Esophagus (tissue), 2 donors: Measurements from ENCODE around the gene PRSS22. TPM values are rescaled to one million over a fixed set of nuclear protein-coding genes. Genes with fewer than 3 reads are reported as not detected.

Source experiments
- H3K27ac ChIP-seq, 2 donors: one replicate each; pipeline ENCODE4 v1.5.1; 2013; ENCODE audit warnings: low read depth in 2 of 2, mild to moderate bottlenecking in 2 of 2, inconsistent platforms in 1 of 2, low read length in 1 of 2, moderate library complexity in 1 of 2
- H3K27me3 ChIP-seq, 2 donors: one replicate each; pipeline ENCODE4 v1.6.1; 2013; ENCODE audit warnings: low read length in 2 of 2, control low read depth in 1 of 2, mild to moderate bottlenecking in 1 of 2; ENCODE audit not compliant: insufficient read depth in 2 of 2, control insufficient read depth in 1 of 2
- H3K36me3 ChIP-seq, 2 donors: one replicate each; pipeline ENCODE4 v1.6.1; 2013; ENCODE audit warnings: low read length in 1 of 2; ENCODE audit not compliant: control insufficient read depth in 2 of 2, insufficient read depth in 2 of 2
- H3K4me1 ChIP-seq, 2 donors: one replicate each; pipeline ENCODE4 v1.6.1; 2013; ENCODE audit warnings: low read length in 1 of 2; ENCODE audit not compliant: control insufficient read depth in 2 of 2, insufficient read depth in 2 of 2
- H3K4me3 ChIP-seq, 2 donors: one replicate each; pipeline ENCODE4 v1.5.1; 2013; ENCODE audit warnings: low read length in 2 of 2, mild to moderate bottlenecking in 2 of 2, low read depth in 1 of 2, moderate library complexity in 1 of 2
- H3K9me3 ChIP-seq, 2 donors: one replicate each; pipeline ENCODE4 v1.6.1; 2013; ENCODE audit warnings: mild to moderate bottlenecking in 2 of 2, low read depth in 1 of 2, low read length in 1 of 2, moderate library complexity in 1 of 2; ENCODE audit not compliant: control insufficient read depth in 2 of 2, insufficient read depth in 1 of 2
- WGBS, 2 donors: extraction: QIAGEN DNeasy Blood & Tissue Kit; methylation state at CpG; one replicate each; pipeline ENCODE4 v1.1.7; 2013; 5-methylcytosine and 5-hydroxymethylcytosine counted together
- polyA plus RNA-seq, 2 donors: library from polyadenylated mRNA; stranded (reverse); fragments of 200-250 nt; gene quantifications; one replicate each; pipeline ENCODE4 v1.2.3, GENCODE V29; 2013
- donor health status: healthy with polysubstance abuse.
- donor health status: Bipolar disorder and iron deficiency.

The PRSS22 gene
- polyA plus RNA-seq, 2 donors = 109 to 281 TPM

GRCh38 chr16:2840914-2841313 lies 17.1 kb downstream of the PRSS22 start:
- Histone ChIP-seq H3K9me3 (no peaks in the 10 kb centered on the region), H3K27me3 (no peaks in the 10 kb centered on the region), H3K4me1 (peaks cover 3 to 9% of the 10 kb centered on the region in 2 donors), H3K27ac (no peak overlapping the region), H3K4me3 (no peak overlapping the region), H3K36me3 (no peaks in the 10 kb centered on the region)
- WGBS, 2 donors = 77 to 82% methylated on average over 11 to 12 of the region's 12 CpGs

GRCh38 chr16:2839650-2840450 lies 18.1 kb downstream of the PRSS22 start:
- Histone ChIP-seq H3K27ac (no peak overlapping the region), H3K9me3 (no peaks in the 10 kb centered on the region), H3K4me1 (peaks cover 3 to 12% of the 10 kb centered on the region in 2 donors), H3K27me3 (no peaks in the 10 kb centered on the region), H3K36me3 (no peaks in the 10 kb centered on the region), H3K4me3 (no peak overlapping the region)
- 85 to 88% methylated on average over 15 of the region's 15 CpGs for WGBS, 2 donors

GRCh38 chr16:2838928-2839327 lies 19.0 kb downstream of the PRSS22 start:
- H3K9me3 ChIP-seq = no peaks in the 10 kb centered on the region
- H3K27ac ChIP-seq = no peak overlapping the region
- H3K27me3 ChIP-seq = no peaks in the 10 kb centered on the region
- no peak overlapping the region for H3K4me3 ChIP-seq
- 4 to 8% methylated on average over 12 of the region's 12 CpGs for WGBS, 2 donors
- peaks cover 3 to 12% of the 10 kb centered on the region in 2 donors for H3K4me1 ChIP-seq
- no peaks in the 10 kb centered on the region for H3K36me3 ChIP-seq

- WGBS, 2 donors = 68 to 74% methylated on average over 13 of the region's 13 CpGs
- Histone ChIP-seq H3K27ac (no peak overlapping the region), H3K27me3 (no peaks in the 10 kb centered on the region), H3K36me3 (no peaks in the 10 kb centered on the region), H3K4me1 (peaks cover 3 to 6% of the 10 kb centered on the region in 2 donors), H3K4me3 (no peak overlapping the region), H3K9me3 (no peaks in the 10 kb centered on the region)
These were observed 21.1 kb downstream of the PRSS22 start for GRCh38 chr16:2836646-2837508.

GRCh38 chr16:2835638-2836493 lies 22.1 kb downstream of the PRSS22 start:
- H3K4me3 ChIP-seq = no peak overlapping the region
- 33 to 39% methylated on average over 22 of the region's 22 CpGs for WGBS, 2 donors
- H3K9me3 ChIP-seq = no peaks in the 10 kb centered on the region
- no peaks in the 10 kb centered on the region for H3K36me3 ChIP-seq
- peak overlapping the region; percentile 29 to 62 for H3K27ac ChIP-seq
- H3K27me3 ChIP-seq = no peaks in the 10 kb centered on the region
- peaks cover 0 to 6% of the 10 kb centered on the region in 2 donors for H3K4me1 ChIP-seq

GRCh38 chr16:2834968-2835367 lies 23.0 kb downstream of the PRSS22 start:
- WGBS, 2 donors = 93% methylated on average over 3 of the region's 3 CpGs
- Histone ChIP-seq H3K9me3 (no peaks in the 10 kb centered on the region), H3K36me3 (no peaks in the 10 kb centered on the region), H3K4me3 (no peak overlapping the region), H3K27me3 (no peaks in the 10 kb centered on the region), H3K27ac (no peak overlapping the region), H3K4me1 (peaks cover 0 to 6% of the 10 kb centered on the region in 2 donors)

GRCh38 chr16:2833776-2834175 lies 24.2 kb downstream of the PRSS22 start:
- Histone ChIP-seq H3K9me3 (no peaks in the 10 kb centered on the region), H3K36me3 (no peaks in the 10 kb centered on the region), H3K4me3 (no peak overlapping the region), H3K27ac (no peak overlapping the region), H3K27me3 (no peaks in the 10 kb centered on the region), H3K4me1 (peaks cover 0 to 6% of the 10 kb centered on the region in 2 donors)
- WGBS, 2 donors = 71 to 75% methylated on average over 7 of the region's 7 CpGs

- H3K27ac ChIP-seq = no peak overlapping the region
- no peaks in the 10 kb centered on the region for H3K36me3 ChIP-seq
- no peaks in the 10 kb centered on the region for H3K9me3 ChIP-seq
- H3K4me3 ChIP-seq = no peak overlapping the region
- peaks cover 0 to 9% of the 10 kb centered on the region in 2 donors for H3K4me1 ChIP-seq
- no peaks in the 10 kb centered on the region for H3K27me3 ChIP-seq
- WGBS, 2 donors = 77 to 81% methylated on average over 15 of the region's 15 CpGs
These were observed 26.8 kb downstream of the PRSS22 start for GRCh38 chr16:2831203-2831602.

GRCh38 chr16:2830355-2830695 lies 27.6 kb downstream of the PRSS22 start:
- H3K27ac ChIP-seq = no peak overlapping the region
- H3K4me1 ChIP-seq = peaks cover 0 to 3% of the 10 kb centered on the region in 2 donors
- H3K36me3 ChIP-seq = no peaks in the 10 kb centered on the region
- WGBS, 2 donors = 61 to 78% methylated on average over 5 of the region's 5 CpGs
- H3K9me3 ChIP-seq = no peaks in the 10 kb centered on the region
- no peaks in the 10 kb centered on the region for H3K27me3 ChIP-seq
- no peak overlapping the region for H3K4me3 ChIP-seq
